HG03108 (cell line): Measurements from ENCODE around the gene TRIM7.
A peak's percentile ranks its signal among the peaks of the same experiment; 100 is the strongest.
"Not testable (repeated sequence)": the region's sequence is repeated elsewhere in the genome, so short reads cannot be mapped to it uniquely, and the experiment has no call there.

ENCODE experiments used
- ATAC-seq: cut with Tn5 transposase; IDR thresholded peaks from one replicate; pipeline ENCODE4 v1.9.1; 2021; ENCODE audit warnings: moderate library complexity; ENCODE audit not compliant: unreplicated experiment

Gene TRIM7

DNA sequence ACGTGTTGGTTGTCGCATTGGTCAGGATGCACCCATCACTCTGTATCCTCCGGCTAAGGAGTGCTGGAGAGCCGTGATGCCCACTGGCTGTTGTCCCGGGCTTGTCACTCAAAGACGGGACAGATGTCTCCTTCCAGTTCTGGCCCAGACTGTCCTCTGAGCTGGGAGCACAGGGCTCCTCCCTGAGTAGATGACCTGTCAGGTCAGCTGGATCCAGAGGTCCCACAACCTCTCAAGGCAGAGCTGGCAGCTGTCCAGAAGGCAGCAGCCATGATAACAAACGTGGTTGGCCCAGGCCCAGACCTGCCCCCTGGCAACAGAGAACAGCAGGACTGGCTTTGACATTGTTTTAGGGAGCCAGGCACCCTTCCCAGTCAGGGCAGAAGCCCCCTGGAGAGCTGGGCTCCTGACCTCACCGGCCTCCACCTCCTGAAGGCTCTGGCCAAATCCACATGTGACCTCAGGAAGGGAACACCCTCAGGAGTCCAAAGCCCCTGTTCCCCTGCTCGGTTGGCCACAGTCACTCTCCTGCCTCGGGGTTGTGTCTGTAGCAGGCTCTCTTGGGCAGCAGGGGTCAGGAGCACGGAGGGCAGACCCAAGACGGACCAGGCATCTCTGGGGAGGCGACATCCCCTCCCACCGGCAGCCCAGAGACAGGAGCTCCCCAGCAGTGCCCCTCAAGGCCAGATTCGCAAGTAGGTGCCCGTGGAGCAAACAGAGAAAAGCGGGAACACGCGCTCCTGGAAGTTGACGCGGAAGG lies 10.3 kb downstream of the TRIM7 start:
- ATAC-seq = no peak

DNA sequence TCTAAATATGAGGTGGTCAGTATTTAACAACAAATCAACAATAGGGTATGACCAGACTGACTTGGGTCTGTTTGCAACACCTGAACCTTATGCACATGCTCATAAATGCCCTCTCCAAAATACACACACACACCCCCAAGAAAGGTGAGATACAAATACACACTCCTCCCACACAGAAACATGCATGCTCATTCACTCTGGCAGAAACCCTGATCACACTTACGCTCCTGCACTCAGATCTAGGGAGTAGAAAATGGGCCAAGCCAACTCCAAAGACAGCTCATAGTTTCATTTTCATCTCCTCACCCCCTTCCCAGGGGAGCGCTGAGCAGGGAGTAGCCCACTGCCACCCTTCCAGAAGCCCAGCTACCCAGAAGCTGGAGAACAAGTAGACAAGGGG lies 11.3 kb downstream of the TRIM7 start:
- no peak for ATAC-seq

DNA sequence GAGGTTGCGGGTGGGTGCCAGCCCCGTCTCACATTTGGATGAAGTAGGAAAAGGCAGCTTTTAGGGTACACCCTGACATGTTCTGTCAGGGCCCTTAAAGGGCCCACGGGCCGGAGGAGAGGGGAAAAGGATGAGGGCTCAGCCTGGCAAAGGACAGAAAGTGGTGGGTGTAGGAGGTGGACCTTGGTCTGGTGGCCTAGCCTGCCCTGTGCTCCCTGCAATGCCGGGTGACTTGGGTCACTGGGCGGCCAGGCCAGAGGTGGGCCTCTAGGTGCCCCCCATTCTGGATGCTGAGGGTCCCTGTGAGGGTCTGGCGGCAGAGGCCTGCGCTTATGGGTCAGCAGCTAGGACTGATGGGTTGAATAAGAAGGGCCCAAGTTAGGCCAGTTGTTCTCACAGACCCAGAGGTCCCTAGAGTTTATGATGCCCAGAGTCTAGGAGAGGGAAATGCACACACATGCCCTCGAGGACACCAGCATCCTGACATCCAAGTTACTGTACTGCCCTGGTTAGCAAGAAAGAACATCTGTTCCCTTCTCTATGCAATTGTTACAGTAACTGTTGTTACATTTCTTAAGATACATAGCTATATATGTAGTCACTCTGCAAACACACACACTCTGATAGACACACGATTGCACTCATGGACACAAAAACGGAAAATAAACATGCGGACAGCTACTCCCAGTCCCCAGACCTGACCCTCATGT lies 12.5 kb downstream of the TRIM7 start:
- ATAC-seq = no peak

DNA sequence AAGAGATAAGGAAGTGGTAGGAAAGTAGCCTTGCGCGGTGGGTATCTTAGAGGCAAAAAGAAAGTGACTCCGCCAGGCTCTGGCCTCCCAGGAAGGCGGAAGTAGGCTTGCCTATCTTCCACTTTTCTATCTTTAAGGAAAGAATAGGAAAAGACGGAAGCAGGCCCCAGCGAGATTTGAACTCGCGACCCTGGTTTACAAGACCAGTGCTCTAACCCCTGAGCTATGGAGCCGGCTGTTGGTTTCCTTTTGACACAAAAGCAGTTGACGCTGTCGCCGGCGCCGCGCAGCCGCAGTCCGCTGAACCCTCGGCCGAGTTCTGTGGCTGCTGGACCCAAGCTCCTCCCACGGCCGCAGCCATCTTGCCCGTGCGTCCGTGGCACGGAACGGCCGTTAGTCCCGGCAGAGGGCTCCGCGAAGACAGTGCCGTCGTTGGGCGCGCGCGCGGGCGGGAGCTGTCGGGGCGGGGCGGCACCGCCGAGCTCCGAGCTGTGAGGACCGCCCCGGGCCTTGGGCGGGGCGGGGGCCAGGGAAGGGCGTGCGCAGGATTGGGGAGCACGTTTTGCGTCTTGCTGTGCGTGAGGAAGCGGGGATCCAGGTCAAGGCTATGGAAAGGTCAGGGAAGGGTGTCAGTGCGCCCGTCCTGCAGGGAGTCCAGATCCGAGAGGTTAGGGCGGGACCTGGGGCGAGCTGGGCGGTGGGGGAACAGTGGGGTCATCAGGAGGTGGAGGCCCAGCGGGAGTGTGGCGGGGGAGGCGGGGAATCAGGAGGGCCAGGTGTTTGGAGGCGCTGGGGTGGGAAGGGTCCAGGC lies 13.3 kb downstream of the TRIM7 start:
- peak; percentile 47 for ATAC-seq

DNA sequence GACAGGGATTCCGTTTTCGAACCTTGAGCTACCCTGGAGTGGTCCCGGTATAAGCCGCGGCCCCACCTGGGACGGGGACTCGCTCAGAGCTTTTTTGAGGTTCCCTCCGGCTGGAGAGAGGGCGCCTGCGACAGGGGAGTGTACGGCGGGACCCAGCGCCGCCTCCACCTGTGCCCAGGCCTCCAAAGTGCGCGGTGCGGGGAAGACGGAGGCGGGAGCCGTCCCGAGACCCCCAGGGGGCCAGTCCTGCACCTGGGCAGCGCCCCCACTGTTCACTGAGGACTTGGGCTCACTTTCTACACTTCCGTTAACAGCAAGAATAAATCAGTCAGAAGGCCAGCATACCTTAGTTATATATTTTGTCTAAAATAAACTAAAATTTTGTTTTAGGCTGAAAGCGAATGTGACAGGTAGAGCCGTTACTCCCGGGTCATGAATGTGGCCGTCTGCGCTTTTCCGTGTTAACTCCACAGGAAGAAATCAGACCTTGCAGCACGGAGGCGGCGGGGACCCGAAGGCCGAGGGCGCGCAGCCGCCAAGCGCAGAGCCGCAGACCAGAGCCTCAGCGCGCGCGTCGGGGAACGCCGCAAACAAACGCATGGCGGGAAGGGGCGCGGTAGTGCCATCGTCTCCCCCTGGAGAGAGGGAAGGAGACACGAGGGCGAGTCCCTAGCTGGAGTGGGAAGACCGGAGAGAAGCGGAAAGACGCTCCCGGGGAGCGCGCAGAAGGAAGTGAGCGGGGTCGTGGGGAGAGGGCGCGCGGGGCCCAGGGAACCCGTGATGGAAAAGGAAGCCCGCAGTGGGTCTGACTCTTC lies 14.1 kb downstream of the TRIM7 start:
- peak; percentile 2 for ATAC-seq

DNA sequence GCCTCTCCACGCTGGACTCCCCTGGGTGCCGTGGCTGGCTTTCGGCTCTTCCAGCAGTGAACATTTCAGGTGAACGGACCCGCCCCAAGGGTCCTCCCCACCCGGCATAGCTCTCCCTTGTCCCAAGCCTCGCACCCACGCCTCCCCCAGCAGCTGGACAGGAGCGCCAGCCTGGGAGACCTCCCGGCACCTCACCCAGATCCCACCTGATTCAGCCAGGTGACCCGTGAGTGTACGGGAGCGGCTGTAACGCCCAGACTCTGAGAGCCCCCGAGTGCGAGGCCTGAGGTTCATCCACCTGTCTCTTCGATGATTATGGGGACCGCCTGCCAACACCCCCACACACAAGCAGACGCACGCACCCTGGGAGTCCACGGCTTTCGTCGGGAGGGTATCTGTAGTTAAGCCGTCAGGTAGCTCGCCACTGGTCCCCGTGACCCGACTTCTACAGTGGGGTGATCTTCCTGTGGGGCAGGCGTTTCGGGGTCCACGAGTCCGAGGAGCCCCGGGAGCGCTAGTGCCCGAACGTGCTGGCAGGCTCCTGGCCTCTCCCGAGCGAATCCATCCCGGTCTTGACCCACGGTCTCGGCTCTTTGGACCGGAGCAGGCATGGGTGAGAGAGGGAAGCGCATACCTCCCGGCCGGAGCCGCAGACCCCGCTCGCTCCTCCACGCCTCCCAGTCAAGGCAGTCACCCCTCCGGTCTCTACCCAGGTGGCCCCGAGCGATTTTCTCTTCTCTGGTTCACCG lies 14.9 kb downstream of the TRIM7 start:
- ATAC-seq = no peak

DNA sequence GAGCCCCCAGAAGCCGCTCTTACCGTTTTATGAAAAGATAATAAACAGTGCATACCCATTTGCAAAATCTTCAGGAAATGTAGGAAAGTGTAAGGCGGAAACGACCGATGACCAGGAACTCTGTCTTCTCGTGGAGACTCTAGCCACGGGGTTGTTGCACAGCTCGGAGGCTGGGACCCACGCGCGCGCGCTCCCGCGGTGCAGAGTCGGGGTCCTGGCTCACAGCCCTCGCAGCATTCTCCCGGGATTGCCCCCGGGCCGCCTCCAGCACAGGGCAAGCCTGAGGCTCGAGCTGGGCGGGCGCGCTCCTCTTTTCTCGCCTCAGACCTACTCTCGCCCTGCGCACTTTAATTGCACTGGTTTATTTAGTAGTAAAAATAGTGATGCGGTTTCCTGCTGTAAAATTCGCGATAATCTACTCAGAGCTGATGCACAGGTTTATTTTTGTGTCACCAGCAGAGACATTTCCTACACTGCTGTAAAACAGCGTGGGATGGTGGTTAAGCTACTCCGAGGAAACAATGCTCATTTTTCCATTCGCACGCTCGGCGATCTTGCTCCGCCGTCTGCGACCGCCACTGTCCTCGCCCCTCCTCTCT lies 15.5 kb downstream of the TRIM7 start:
- no peak for ATAC-seq

DNA sequence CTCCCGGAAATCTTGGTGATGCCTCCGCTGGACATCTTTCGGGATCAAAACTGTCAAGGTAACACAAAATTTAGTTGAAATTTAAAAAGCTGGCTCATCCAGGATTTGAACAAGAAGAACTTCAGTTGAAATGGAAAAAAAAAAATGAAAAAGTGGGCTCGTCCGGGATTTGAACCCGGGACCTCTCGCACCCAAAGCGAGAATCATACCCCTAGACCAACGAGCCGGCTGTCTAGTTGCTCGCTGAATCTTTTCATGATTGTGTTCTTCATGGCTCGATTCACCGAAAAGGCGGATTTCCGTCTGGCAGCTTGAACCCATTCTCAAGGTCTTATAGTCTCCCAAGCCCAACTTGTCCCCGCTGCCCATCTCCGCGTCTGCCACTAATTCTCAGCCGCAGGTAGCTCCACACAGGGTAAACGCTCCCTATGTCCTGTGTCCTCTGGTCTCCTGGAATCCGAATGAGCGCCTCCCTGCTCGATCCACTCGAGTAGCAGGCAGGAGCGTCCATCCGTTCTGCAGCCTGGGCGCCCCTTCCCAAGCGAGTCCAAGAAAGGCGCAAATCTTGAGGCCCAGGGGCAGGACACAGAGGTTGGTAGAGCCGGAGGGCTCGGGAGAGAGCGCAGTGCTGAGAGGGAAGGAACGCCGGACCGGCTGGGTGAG lies 16.2 kb downstream of the TRIM7 start:
- no peak for ATAC-seq

DNA sequence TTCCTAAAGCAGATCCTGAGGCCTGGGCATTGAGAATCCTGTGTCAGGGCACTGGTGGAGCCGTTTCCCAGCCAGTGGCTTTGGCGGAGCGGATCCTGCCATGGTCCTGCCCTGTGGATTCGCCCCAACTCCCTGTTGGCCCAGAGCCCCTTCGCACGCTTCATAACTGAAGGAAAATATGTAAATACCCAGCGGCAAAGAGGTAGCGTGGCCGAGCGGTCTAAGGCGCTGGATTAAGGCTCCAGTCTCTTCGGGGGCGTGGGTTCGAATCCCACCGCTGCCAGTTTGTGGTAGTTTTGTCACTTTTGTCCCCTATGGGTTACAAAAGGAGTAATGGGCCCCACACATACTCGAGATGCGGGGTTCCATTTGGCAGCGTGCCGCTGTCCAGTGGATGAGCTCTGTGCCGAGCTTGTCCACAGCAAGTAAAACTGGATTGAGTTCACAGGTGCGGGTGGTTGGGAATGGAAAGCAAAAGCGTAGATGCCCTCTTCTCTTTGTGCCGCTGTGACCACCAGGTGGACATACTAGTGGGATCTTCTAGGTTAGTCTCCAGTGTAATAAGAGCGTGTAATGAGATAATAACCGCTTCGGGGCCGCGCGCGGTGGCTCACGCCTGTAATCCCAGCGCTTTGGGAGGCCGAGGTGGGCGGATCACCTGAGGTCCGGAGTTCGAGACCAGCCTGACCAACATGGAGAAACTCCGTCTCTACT lies 17.3 kb downstream of the TRIM7 start:
- no peak for ATAC-seq

DNA sequence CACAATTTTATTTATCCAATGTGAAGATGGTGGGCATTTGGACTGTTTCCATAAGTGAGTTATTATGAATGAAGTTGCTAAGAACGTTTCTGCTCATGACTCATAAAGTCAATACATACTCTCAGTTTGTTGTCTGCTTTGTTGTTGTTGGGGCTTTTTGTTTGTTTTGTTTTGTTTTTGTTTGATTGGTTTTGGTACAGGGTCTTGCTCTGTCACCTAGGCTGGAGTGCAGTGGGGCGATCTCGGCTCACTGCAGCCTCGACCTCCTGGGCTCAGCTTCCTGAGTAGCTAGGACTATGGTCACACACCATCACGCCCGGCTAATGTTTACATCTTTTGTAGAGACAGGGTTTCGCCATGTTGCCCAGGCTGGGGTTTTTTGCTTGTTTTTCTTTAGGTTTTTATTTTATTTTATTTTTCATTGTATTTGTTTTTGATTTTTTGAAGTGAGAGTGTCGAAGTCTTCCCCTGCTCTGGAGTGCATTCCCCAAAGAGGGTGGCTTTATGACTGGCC lies 18.0 kb downstream of the TRIM7 start:
- no peak for ATAC-seq

DNA sequence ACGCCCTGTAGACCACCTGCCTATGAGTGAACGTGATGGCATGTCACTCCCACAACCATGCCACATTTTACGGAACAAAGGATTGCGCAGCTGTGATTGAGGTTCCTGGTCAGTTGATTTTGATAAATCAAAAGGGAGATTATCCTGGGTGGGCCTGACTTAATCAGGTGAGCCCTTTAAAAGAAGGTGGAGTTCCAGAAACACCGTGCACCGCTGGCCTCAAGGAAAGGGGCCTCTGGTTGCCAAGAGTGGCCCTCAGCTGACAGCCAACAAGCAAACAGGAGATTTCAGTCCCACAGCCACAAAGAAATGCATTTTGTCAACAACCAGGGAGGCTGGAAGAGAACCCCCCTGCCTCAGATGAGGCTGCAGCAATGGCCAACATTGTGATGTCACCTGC lies 19.0 kb downstream of the TRIM7 start:
- ATAC-seq = no peak

DNA sequence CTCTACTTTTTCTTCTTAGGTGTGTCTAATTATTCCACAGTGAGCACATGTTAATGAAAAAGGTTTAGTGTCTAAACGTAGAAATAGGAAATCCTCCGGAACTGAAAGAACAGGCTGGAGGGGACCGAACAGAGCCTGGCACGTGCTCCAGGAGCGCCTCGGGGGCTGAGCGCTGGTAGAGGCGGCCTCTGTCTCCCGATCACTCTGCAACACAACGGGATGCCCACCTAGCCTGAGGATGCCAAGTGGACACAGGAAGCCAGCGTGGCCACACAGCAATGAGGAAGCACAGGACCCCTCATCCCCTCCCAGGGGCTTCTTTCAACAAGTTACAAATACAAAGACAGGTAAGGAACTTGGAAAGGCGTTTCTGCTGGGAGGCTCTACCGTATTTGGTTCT lies 19.4 kb downstream of the TRIM7 start:
- no peak for ATAC-seq

DNA sequence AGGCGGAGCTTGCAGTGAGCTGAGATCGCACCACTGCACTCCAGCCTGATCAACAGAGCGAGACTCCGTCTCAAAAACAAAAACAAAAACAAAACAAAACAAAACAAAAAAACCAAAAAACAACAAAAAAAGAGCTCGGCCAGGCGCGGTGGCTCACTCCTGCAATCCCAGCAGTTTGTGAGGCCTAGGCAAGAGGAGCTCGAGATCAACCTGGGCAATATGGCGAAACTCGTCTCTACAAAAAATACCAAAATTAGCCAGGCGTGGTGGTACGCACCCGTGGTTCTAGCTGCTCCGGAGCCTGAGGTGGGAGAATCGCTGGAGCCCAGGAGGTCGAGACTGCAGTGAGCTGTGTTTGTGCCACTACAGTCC lies 20.2 kb downstream of the TRIM7 start:
- ATAC-seq = no peak

DNA sequence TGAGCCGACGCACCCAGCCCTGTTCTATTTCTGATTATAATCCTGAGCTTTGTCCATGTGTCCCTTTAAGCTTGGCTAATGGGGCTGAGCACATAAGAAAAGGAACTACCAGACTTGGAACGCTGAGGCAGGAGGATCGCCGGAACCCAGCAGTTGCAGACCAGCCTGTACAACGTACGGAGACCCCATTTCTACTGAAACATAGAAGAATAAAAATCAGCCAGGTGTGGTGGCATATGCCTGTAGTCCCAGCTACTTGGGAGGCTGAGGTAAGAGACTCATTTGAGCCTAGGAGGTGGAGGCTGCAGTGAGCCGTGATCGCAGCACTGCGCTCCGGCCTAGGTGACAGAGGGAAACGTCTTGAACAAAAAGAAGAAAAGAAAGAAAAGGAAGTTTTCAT lies 22.3 kb downstream of the TRIM7 start:
- ATAC-seq = no peak

DNA sequence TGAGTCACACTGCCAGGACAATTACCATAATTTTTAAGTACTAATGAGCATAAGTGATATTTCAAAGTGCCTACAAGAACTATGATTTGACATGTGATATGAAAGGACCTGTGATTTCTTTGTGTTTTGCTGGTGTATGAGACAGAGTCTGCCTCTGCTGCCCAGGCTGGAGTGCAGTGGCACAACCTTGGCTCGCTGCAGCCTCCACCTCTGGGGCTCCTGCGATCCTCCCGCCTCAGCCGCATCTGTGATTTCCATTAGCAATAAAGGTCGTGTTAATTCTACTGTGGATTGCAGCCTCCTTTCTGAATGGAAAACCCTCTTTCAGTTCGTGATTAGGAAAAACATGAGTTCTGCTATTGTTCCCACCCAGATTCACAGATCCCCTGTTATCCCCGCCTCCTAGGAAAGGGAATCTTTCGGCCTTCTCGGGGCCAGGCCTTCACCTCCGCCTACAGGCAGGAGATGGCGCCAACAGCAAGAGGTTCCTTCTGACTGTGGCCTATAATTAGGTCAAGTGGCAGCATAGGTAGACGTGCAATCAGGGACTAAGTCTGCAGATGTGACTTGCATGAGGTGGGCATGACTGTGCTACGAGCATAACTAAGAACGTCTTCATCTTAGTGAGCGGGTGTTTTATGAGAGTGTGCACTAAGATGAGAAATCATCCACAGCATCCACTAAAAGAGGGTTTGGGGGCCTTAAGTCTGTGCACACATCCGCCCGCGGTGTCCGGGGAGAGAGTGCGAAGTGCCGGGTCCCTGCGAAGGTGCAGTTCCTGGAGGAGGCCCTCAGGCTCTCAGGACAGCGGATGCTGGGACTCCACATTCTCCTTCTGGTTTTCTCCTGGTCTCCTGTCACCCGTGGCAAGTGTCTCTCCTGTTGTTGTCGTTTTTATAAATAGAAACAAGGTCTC lies 23.1 kb downstream of the TRIM7 start:
- ATAC-seq = peak; percentile 72

DNA sequence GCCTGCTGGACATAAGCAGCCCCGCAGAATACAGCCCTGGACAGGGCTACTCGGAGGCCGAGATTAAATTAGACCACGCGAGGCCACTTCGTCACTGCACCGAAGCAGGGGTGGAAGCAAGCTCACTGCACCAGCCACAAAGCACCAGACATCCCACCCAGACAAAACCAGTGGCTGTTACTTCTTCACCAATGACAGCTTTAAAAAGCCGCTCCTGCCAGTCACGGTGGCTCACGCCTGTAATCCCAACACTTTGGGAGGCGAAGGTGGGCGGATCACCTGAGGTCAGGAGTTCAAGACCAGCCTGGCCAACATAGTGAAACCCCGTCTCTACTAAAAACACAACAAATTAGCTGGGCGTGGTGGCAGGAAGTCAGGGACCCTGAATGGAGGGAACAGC lies 27.4 kb downstream of the TRIM7 start:
- ATAC-seq = not testable (repeated sequence)

DNA sequence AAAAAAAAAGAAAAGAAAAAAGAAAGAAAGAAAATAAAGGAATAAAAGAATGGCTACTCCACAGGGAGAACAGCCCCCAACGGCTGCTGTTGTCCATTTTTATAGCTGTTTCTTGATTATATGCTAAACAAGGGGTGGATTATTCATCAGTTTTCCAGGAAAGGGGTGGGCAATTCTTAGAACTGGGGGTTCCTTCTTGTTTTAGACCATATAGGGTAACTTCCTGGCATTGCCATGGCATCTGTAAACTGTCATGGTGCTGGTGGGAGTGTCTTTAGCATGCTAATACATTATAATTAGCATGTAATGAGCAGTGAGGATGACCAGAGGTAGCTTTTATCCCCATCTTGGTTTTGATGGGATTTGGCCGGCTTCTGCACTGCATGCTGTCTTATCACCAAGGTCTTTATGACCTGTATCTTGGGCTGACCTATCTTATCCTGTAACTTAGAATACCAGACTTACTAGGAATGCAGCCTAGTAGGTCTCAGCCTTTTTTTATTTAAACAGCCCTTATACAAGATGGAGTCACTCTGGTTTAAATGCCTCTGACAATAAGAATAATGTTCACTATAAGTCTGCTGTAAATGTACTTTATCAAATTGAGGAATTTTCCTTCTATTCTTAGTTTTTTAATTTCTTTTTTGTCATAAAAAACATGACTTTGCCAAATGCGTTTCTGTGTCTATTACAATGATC lies 28.6 kb downstream of the TRIM7 start:
- no peak for ATAC-seq
